SU-DHL-6 (cell line): ENCODE data around the gene NRP2.

Experiments used
- EZH2phosphoT487 ChIP-seq: fragments of 200-600 bp; sonication (generic), shearing (Covaris generic); conservative IDR thresholded peaks from 2 replicates; pipeline ENCODE4 v1.6.1; 2018; ENCODE audit warnings: mild to moderate bottlenecking, antibody characterized with exemption, low read length, moderate library complexity, mixed read lengths
- TF ChIP-seq, protein P1 (sequence below): fragments of 200-600 bp; sonication (generic); IDR thresholded peaks from one replicate; pipeline ENCODE4 v1.5.1; 2017; ENCODE audit warnings: antibody characterized with exemption, mild to moderate bottlenecking, low read length, moderate library complexity; ENCODE audit not compliant: insufficient read depth, poor library complexity, severe bottlenecking

DNA sequence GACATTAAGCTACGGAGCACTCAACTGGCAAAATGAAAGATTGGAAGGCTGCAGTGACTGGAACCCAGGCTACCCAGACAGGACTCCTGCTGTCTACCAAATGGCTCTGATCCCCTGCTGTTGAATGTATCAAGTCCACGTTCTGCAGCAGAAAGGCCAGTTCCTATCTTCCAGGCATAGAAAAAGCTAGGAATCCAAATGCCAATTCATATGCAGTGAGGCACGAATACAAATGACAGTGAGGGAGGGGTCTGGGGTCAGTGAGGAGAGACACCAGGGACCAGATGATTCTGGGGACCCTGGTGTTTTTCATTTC is 5.3 kb downstream of the NRP2 start:
- TF ChIP-seq, protein P1, sequence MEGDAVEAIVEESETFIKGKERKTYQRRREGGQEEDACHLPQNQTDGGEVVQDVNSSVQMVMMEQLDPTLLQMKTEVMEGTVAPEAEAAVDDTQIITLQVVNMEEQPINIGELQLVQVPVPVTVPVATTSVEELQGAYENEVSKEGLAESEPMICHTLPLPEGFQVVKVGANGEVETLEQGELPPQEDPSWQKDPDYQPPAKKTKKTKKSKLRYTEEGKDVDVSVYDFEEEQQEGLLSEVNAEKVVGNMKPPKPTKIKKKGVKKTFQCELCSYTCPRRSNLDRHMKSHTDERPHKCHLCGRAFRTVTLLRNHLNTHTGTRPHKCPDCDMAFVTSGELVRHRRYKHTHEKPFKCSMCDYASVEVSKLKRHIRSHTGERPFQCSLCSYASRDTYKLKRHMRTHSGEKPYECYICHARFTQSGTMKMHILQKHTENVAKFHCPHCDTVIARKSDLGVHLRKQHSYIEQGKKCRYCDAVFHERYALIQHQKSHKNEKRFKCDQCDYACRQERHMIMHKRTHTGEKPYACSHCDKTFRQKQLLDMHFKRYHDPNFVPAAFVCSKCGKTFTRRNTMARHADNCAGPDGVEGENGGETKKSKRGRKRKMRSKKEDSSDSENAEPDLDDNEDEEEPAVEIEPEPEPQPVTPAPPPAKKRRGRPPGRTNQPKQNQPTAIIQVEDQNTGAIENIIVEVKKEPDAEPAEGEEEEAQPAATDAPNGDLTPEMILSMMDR, result no peak
- no peak for TF ChIP-seq EZH2phosphoT487
